ENCODE results near the gene TATDN3.

GRCh38 chr1:212791676-212792395, at the start of gene TATDN3, which contains the start of gene NSL1:
- TF ChIP-seq POLR2AphosphoS5 (IDR thresholded peaks at IDR 0.05; ENCODE audit: low read depth, low read length) = peak; percentile 80
- peak; percentile 89 for TF ChIP-seq POLR2A (IDR thresholded peaks at IDR 0.05; ENCODE audit: low read depth, low read length)
- TF ChIP-seq TAF1 (IDR thresholded peaks at IDR 0.05; ENCODE audit: low read depth, low read length) = peak; percentile 98
- peak; percentile 80 for TF ChIP-seq POU2F2 (IDR thresholded peaks at IDR 0.05; ENCODE audit: low read depth, low read length)

Measured in GM12891 (cell line).